HG03159 (cell line): ENCODE results near the gene CLEC3B.
"Not testable (repeated sequence)": the region's sequence is repeated elsewhere in the genome, so short reads cannot be mapped to it uniquely, and the experiment has no call there.

Experiments
- ATAC-seq: cut with Tn5 transposase; IDR thresholded peaks from one replicate; pipeline ENCODE4 v1.9.1; 2021; ENCODE audit warnings: mild to moderate bottlenecking, moderate library complexity; ENCODE audit not compliant: unreplicated experiment

The CLEC3B gene

GRCh38 chr3:45026038-45026437 is at the start of gene CLEC3B:
Gene CLEC3B (plus strand): TSS chr3:45026303. CDS start chr3:45026363, 60 bp downstream.
- no peak for ATAC-seq

- no peak for ATAC-seq
Observed at GRCh38 chr3:44981220-44981619, 44.9 kb upstream of the CLEC3B start.

- no peak for ATAC-seq
Observed at GRCh38 chr3:44981751-44982150, 44.4 kb upstream of the CLEC3B start.

- no peak for ATAC-seq
Observed at GRCh38 chr3:44982817-44983216, 43.3 kb upstream of the CLEC3B start.

GRCh38 chr3:44983484-44983941 is 42.6 kb upstream of the CLEC3B start:
- no peak for ATAC-seq

- ATAC-seq, result no peak
Observed at GRCh38 chr3:44984335-44984734, 41.8 kb upstream of the CLEC3B start.

GRCh38 chr3:44986330-44986729 is 39.8 kb upstream of the CLEC3B start:
- ATAC-seq, result not testable (repeated sequence)

GRCh38 chr3:44987332-44987731 is 38.8 kb upstream of the CLEC3B start:
- ATAC-seq, result no peak

- no peak for ATAC-seq
Observed at GRCh38 chr3:44988073-44988472, 38.0 kb upstream of the CLEC3B start.

GRCh38 chr3:44989141-44989540 is 37.0 kb upstream of the CLEC3B start:
- no peak for ATAC-seq

GRCh38 chr3:44989636-44990373 is 36.3 kb upstream of the CLEC3B start:
- ATAC-seq, result no peak

GRCh38 chr3:44991326-44991725 is 34.8 kb upstream of the CLEC3B start:
- ATAC-seq, result no peak

- ATAC-seq, result no peak
Observed at GRCh38 chr3:44992555-44993470, 33.3 kb upstream of the CLEC3B start.

- ATAC-seq, result no peak
Observed at GRCh38 chr3:44993471-44994205, 32.5 kb upstream of the CLEC3B start.

GRCh38 chr3:44995142-44995770 is 30.8 kb upstream of the CLEC3B start:
- no peak for ATAC-seq

- no peak for ATAC-seq
Observed at GRCh38 chr3:44996556-44996969, 29.5 kb upstream of the CLEC3B start.

GRCh38 chr3:44999782-45000181 is 26.3 kb upstream of the CLEC3B start:
- no peak for ATAC-seq

GRCh38 chr3:45000823-45001222 is 25.3 kb upstream of the CLEC3B start:
- ATAC-seq, result no peak

GRCh38 chr3:45001738-45002137 is 24.4 kb upstream of the CLEC3B start:
- ATAC-seq, result no peak

- ATAC-seq, result no peak
Observed at GRCh38 chr3:45002139-45002660, 23.9 kb upstream of the CLEC3B start.
